HEK293 (cell line): ENCODE results near the gene S100A2.

Experiments used
- CTCF ChIA-PET: fragments of 350-600 bp; formaldehyde crosslinking; extraction: SDS; loops from one replicate; lab custom pipeline; 2021; ENCODE audit warnings: antibody characterized with exemption; lab: Yijun Ruan, JAX
- POLR2A ChIA-PET: fragments of 300-600 bp; formaldehyde crosslinking; extraction: SDS; loops from one replicate; lab custom pipeline; 2020; ENCODE audit warnings: antibody characterized with exemption, inconsistent platforms; lab: Yijun Ruan, JAX
- H3K27ac ChIP-seq: fragments of 200-500 bp; sonication (Bioruptor generic); 2 replicates; pipeline ENCODE4 v1.5.1; 2014; ENCODE audit warnings: low read depth, low read length, control low read depth, inconsistent platforms; ENCODE audit errors: extremely low read depth
- H3K36me3 ChIP-seq, 2 experiments: fragments of 200-500 bp in 1 of 2; sonication (Bioruptor generic) in 1 of 2; 1 replicate in 1 of 2; 2 replicates in 1 of 2; pipeline ENCODE4 v1.5.1; 2014 to 2017; ENCODE audit warnings: inconsistent platforms in 2 of 2, low read length in 2 of 2; ENCODE audit not compliant: control insufficient read depth in 2 of 2, insufficient read depth in 1 of 2
- H3K4me1 ChIP-seq: fragments of 200-500 bp; sonication (Bioruptor generic); 2 replicates; pipeline ENCODE4 v1.5.1; 2014; ENCODE audit warnings: mild to moderate bottlenecking, low read length, inconsistent platforms; ENCODE audit not compliant: control insufficient read depth, insufficient read depth
- H3K4me3 ChIP-seq: 2 replicates; pipeline ENCODE4 v1.5.1; 2011; ENCODE audit warnings: low read depth, mild to moderate bottlenecking, control low read depth, low read length, moderate library complexity
- H3K9me3 ChIP-seq: fragments of 200-500 bp; sonication (Bioruptor generic); 2 replicates; pipeline ENCODE4 v1.5.1; 2014; ENCODE audit warnings: low read depth, low read length, inconsistent platforms; ENCODE audit not compliant: control insufficient read depth, insufficient read depth
- CTCF ChIP-seq: fragments of 450-650 bp; formaldehyde crosslinking; IDR thresholded peaks from 2 replicates; pipeline ENCODE4 v1.5.1; 2016; ENCODE audit warnings: missing biosample characterization, missing genetic modification characterization
- EGR2 ChIP-seq: fragments of 450-650 bp; formaldehyde crosslinking; IDR thresholded peaks from 2 replicates; pipeline ENCODE4 v1.5.1; 2016; ENCODE audit warnings: low read depth, missing biosample characterization, missing genetic modification characterization
- HOXC10 ChIP-seq: sonication (generic); formaldehyde crosslinking; IDR thresholded peaks from 2 replicates; pipeline ENCODE4 v1.8.1; 2023; ENCODE audit warnings: mild to moderate bottlenecking, missing genetic modification reagents
- INSM2 ChIP-seq: fragments of 450-650 bp; formaldehyde crosslinking; IDR thresholded peaks from 2 replicates; pipeline ENCODE4 v1.5.1; 2016; ENCODE audit warnings: missing biosample characterization, missing genetic modification characterization
- OVOL3 ChIP-seq: fragments of 450-650 bp; formaldehyde crosslinking; IDR thresholded peaks from 2 replicates; pipeline ENCODE4 v1.5.1; 2016; ENCODE audit warnings: missing biosample characterization, missing genetic modification characterization
- PATZ1 ChIP-seq: fragments of 450-650 bp; formaldehyde crosslinking; IDR thresholded peaks from 2 replicates; pipeline ENCODE4 v1.5.1; 2016; ENCODE audit warnings: missing biosample characterization, missing genetic modification characterization
- PRDM10 ChIP-seq: fragments of 450-650 bp; formaldehyde crosslinking; IDR thresholded peaks from 2 replicates; pipeline ENCODE4 v1.5.1; 2016; ENCODE audit warnings: missing biosample characterization, missing genetic modification characterization
- ZFHX2 ChIP-seq: fragments of 450-650 bp; formaldehyde crosslinking; conservative IDR thresholded peaks from 2 replicates; pipeline ENCODE4 v1.5.1; 2016; ENCODE audit warnings: missing biosample characterization, missing genetic modification characterization
- ZIC2 ChIP-seq: fragments of 450-650 bp; formaldehyde crosslinking; IDR thresholded peaks from 2 replicates; pipeline ENCODE4 v1.5.1; 2016; ENCODE audit warnings: missing biosample characterization, missing genetic modification characterization
- ZNF23 ChIP-seq: fragments of 450-650 bp; formaldehyde crosslinking; IDR thresholded peaks from 2 replicates; pipeline ENCODE4 v1.5.1; 2016; ENCODE audit warnings: missing biosample characterization, missing genetic modification characterization, borderline replicate concordance
- ZNF521 ChIP-seq: fragments of 450-650 bp; formaldehyde crosslinking; IDR thresholded peaks from 2 replicates; pipeline ENCODE4 v1.5.1; 2017; ENCODE audit warnings: missing biosample characterization, mild to moderate bottlenecking, missing genetic modification characterization
- ZNF555 ChIP-seq: fragments of 450-650 bp; formaldehyde crosslinking; conservative IDR thresholded peaks from 2 replicates; pipeline ENCODE4 v1.5.1; 2017; ENCODE audit warnings: missing biosample characterization, mild to moderate bottlenecking, missing genetic modification characterization, inconsistent platforms
- ZNF629 ChIP-seq: fragments of 450-650 bp; formaldehyde crosslinking; IDR thresholded peaks from 2 replicates; pipeline ENCODE4 v1.5.1; 2017; ENCODE audit warnings: missing biosample characterization, missing genetic modification characterization
- ZNF660 ChIP-seq: fragments of 450-650 bp; IDR thresholded peaks from 2 replicates; pipeline ENCODE4 v1.5.1; 2018; ENCODE audit warnings: missing biosample characterization, mild to moderate bottlenecking, missing genetic modification characterization
- ZNF76 ChIP-seq: fragments of 450-650 bp; formaldehyde crosslinking; IDR thresholded peaks from 2 replicates; pipeline ENCODE4; 2016; ENCODE audit warnings: low read depth, missing biosample characterization, missing genetic modification characterization, borderline replicate concordance

S100A2 gene

GRCh38 chr1:153542956-153543711 lies 22.5 kb downstream of the S100A2 start:
- Histone ChIP-seq H3K36me3 (no peaks in the 10 kb centered on the region), H3K9me3 (no peaks in the 10 kb centered on the region), H3K27ac (no peak overlapping the region), H3K4me1 (peaks cover 2% of the 10 kb centered on the region; the same call in 1 of the 2 replicates), H3K4me3 (no peak overlapping the region)
- ChIA-PET CTCF (interaction anchor here (0.6 to 4.1 kb wide), 4 partner anchors 9 to 33 kb away, joined by 3 to 26 read pairs (median 14); no protein-coding TSS in a partner anchor), POLR2A (interaction anchor here (1.1 kb wide), 1 partner anchor 11 kb away, joined by 3 read pairs; no protein-coding TSS in a partner anchor)
- TF ChIP-seq ZNF23 (tag by site-specific recombination) (no peak), PRDM10 (tag by site-specific recombination) (peak; percentile 95), ZNF555 (no peak), OVOL3 (tag by site-specific recombination) (no peak), CTCF (tag by site-specific recombination) (no peak), INSM2 (tag by site-specific recombination) (no peak), EGR2 (tag by site-specific recombination) (peak; percentile 68), ZFHX2 (tag by site-specific recombination) (peak; percentile 62), ZNF629 (no peak)

GRCh38 chr1:153541641-153542590 lies 23.7 kb downstream of the S100A2 start:
- no peak overlapping the region for H3K27ac ChIP-seq
- peaks cover 2% of the 10 kb centered on the region; the same call in 1 of the 2 replicates for H3K4me1 ChIP-seq
- POLR2A ChIA-PET, result interaction anchor here (1.0 to 1.5 kb wide), 2 partner anchors 24 to 92 kb away, joined by 3 read pairs; partner anchors contain the start of genes CHTOP and S100A2
- no peaks in the 10 kb centered on the region for H3K36me3 ChIP-seq
- H3K4me3 ChIP-seq, result no peak overlapping the region
- H3K9me3 ChIP-seq, result no peaks in the 10 kb centered on the region
- CTCF ChIA-PET, result interaction anchor here (1.1 kb wide), 1 partner anchor 31 kb away, joined by 6 read pairs; no protein-coding TSS in a partner anchor
- no peak for TF ChIP-seq ZNF521 (tag by site-specific recombination)
- TF ChIP-seq ZNF660 (tag by site-specific recombination), result no peak
- 0 out of 2 replicates have a peak, but pooled peaks have one; percentile 39 for TF ChIP-seq ZIC2 (tag by site-specific recombination)
- no peak for TF ChIP-seq CTCF (tag by site-specific recombination)
- TF ChIP-seq HOXC10, result no peak
- no peak for TF ChIP-seq ZNF76
- no peak for TF ChIP-seq PATZ1 (tag by site-specific recombination)
